ENCODE results near the gene PRPF39.

Gene PRPF39

GRCh38 chr14:45060551-45060950 lies 23.4 kb upstream of the PRPF39 start:
- no peak for TF ChIP-seq EZH2phosphoT487 (IDR thresholded peaks at IDR 0.05; ENCODE audit: borderline replicate concordance)
- TF ChIP-seq CTCF (conservative IDR thresholded peaks at IDR 0.05; ENCODE audit: low read length) = no peak
- Histone ChIP-seq H2AFZ (ENCODE audit: low read length) (no peak overlapping the region), H3K27me3 (ENCODE audit: insufficient read depth, low read length, poor library complexity, severe bottlenecking) (no peaks in the 10 kb centered on the region), H3K4me1 (ENCODE audit: insufficient read depth, low read length, poor library complexity, severe bottlenecking) (no peaks in the 10 kb centered on the region), H3K9ac (ENCODE audit: low read depth, low read length, poor library complexity, severe bottlenecking) (no peak overlapping the region), H3K9me2 (replicated peaks; ENCODE audit: low read depth, low read length) (no peaks in the 10 kb centered on the region), H3F3A (ENCODE audit: low read depth) (no peaks in the 10 kb centered on the region), H3K4me3 (ENCODE audit: low read length, poor library complexity, severe bottlenecking) (no peak overlapping the region), H4K20me1 (ENCODE audit: insufficient read depth, low read length, poor library complexity, severe bottlenecking) (no peaks in the 10 kb centered on the region), H3K9me3 (ENCODE audit: insufficient read depth, low read depth, low read length) (no peaks in the 10 kb centered on the region), H3K4me2 (ENCODE audit: low read depth, low read length, poor library complexity, severe bottlenecking) (no peak overlapping the region), H3K79me2 (ENCODE audit: insufficient read depth, low read length) (no peaks in the 10 kb centered on the region), H3K36me3 (ENCODE audit: insufficient read depth, low read length) (no peaks in the 10 kb centered on the region)

GRCh38 chr14:45065540-45065939 lies 18.4 kb upstream of the PRPF39 start:
- no peak for TF ChIP-seq CTCF (conservative IDR thresholded peaks at IDR 0.05; ENCODE audit: low read length)
- TF ChIP-seq EZH2phosphoT487 (IDR thresholded peaks at IDR 0.05; ENCODE audit: borderline replicate concordance) = no peak
- Histone ChIP-seq H3K9me3 (ENCODE audit: insufficient read depth, low read depth, low read length) (no peaks in the 10 kb centered on the region), H2AFZ (ENCODE audit: low read length) (no peak overlapping the region), H3F3A (ENCODE audit: low read depth) (no peaks in the 10 kb centered on the region), H3K9ac (ENCODE audit: low read depth, low read length, poor library complexity, severe bottlenecking) (no peak overlapping the region), H3K36me3 (ENCODE audit: insufficient read depth, low read length) (no peaks in the 10 kb centered on the region), H4K20me1 (ENCODE audit: insufficient read depth, low read length, poor library complexity, severe bottlenecking) (no peaks in the 10 kb centered on the region), H3K9me2 (replicated peaks; ENCODE audit: low read depth, low read length) (no peaks in the 10 kb centered on the region), H3K27me3 (ENCODE audit: insufficient read depth, low read length, poor library complexity, severe bottlenecking) (no peaks in the 10 kb centered on the region), H3K4me3 (ENCODE audit: low read length, poor library complexity, severe bottlenecking) (no peak overlapping the region), H3K79me2 (ENCODE audit: insufficient read depth, low read length) (no peaks in the 10 kb centered on the region), H3K4me1 (ENCODE audit: insufficient read depth, low read length, poor library complexity, severe bottlenecking) (no peaks in the 10 kb centered on the region), H3K4me2 (ENCODE audit: low read depth, low read length, poor library complexity, severe bottlenecking) (no peak overlapping the region)

GRCh38 chr14:45065956-45066355 lies 18.0 kb upstream of the PRPF39 start:
- H3K9me2 ChIP-seq (replicated peaks; ENCODE audit: low read depth, low read length) = no peaks in the 10 kb centered on the region
- H4K20me1 ChIP-seq (ENCODE audit: insufficient read depth, low read length, poor library complexity, severe bottlenecking) = no peaks in the 10 kb centered on the region
- H3K4me2 ChIP-seq (ENCODE audit: low read depth, low read length, poor library complexity, severe bottlenecking) = no peak overlapping the region
- TF ChIP-seq CTCF (conservative IDR thresholded peaks at IDR 0.05; ENCODE audit: low read length) = no peak
- TF ChIP-seq EZH2phosphoT487 (IDR thresholded peaks at IDR 0.05; ENCODE audit: borderline replicate concordance) = no peak
- no peak overlapping the region for H2AFZ ChIP-seq (ENCODE audit: low read length)
- no peaks in the 10 kb centered on the region for H3K9me3 ChIP-seq (ENCODE audit: insufficient read depth, low read depth, low read length)
- H3K79me2 ChIP-seq (ENCODE audit: insufficient read depth, low read length) = no peaks in the 10 kb centered on the region
- H3K4me3 ChIP-seq (ENCODE audit: low read length, poor library complexity, severe bottlenecking) = no peak overlapping the region
- no peak overlapping the region for H3K9ac ChIP-seq (ENCODE audit: low read depth, low read length, poor library complexity, severe bottlenecking)
- no peaks in the 10 kb centered on the region for H3K4me1 ChIP-seq (ENCODE audit: insufficient read depth, low read length, poor library complexity, severe bottlenecking)
- no peaks in the 10 kb centered on the region for H3K36me3 ChIP-seq (ENCODE audit: insufficient read depth, low read length)
- H3F3A ChIP-seq (ENCODE audit: low read depth) = no peaks in the 10 kb centered on the region
- H3K27me3 ChIP-seq (ENCODE audit: insufficient read depth, low read length, poor library complexity, severe bottlenecking) = no peaks in the 10 kb centered on the region

Measured in Loucy (cell line).